GM21529 (cell line): ENCODE measurements around the gene LACRT.
"Not testable (repeated sequence)": the region's sequence is repeated elsewhere in the genome, so short reads cannot be mapped to it uniquely, and the experiment has no call there.

Source experiments
- ATAC-seq: cut with Tn5 transposase; IDR thresholded peaks from one replicate; pipeline ENCODE4 v1.9.1; 2021; ENCODE audit not compliant: unreplicated experiment

The LACRT gene, protein sequence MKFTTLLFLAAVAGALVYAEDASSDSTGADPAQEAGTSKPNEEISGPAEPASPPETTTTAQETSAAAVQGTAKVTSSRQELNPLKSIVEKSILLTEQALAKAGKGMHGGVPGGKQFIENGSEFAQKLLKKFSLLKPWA

DNA sequence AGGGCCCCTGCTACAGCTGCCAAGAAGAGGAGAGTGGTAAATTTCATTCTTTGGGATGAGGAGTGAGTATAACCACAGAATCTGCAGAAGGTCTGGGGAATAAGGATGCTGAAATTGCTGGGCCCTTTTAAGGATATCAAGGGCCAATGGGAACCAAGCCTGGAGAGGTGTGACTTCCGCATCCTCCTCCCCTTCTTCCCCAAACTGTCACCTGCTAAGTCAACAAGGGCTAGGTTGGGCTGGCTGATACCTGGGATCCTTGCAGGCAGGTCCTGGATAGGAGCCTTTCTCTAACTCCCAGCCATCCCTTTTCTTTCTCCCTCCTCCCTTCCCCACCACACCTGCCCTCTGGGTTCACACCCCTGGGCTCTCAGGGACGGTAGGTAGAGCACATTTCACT is at the start of gene LACRT:
Gene LACRT, minus strand, starts transcription at position 101 of the 400 bp plus-strand sequence. Its CDS starts 54 bp downstream, at position 47.
- ATAC-seq = no peak

DNA sequence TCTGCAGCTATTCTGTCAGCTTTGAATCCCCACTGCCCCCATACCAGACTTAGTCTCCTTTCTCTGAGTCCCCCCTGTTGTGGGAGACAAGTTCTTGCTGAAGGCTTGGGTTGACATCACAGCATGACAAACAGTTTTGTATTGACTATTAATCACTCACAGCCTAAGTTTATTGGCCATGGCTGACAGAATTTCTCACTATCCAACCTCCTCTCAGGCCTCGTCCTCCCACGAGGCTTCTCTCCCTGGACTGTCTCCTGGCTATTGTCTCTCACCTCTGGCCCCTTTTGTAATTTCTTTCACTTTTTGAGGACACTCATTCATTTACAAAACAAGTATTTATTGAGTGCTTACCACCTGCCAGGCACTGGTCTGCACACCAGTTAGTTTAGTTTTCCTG is 48.7 kb upstream of the LACRT start:
- no peak for ATAC-seq

DNA sequence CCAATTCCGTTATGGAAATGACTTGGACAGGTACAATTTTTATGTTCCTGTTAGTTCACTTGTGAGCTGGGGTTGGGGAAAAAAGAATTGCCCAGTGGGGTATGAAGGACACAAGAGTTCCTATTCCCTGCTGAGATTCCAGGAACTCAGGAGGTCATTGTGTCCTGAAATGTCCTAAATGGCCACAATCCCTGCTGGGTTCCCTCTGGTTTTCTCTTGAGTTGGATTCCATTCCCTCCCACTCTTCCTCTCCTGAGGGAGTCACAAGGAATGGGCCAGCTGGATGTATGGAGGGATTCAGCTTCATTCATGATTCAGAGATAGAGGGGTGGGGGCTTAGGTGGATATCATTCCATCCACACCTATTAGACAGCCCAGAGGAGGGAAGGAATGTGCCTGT is 48.0 kb upstream of the LACRT start:
- no peak for ATAC-seq

DNA sequence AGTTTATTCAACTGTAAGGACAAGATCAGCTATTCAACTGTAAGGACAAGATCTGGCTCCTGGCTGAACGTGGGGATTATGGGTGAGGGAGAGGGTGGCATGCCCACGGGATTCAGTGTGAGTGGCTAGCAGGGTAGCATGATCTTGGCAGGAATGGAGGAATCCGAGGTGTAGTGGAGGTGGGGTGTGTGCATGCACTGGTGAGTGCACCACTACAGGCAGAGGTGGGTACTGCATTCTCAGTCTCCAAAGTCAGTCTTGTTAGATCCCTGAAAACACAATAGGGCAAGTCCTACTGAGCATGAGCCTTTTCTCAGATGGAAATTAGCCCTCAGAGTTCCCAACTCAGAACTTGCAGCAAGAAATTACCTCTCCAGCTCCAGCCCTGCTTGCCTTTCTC is 45.7 kb upstream of the LACRT start:
- no peak for ATAC-seq

DNA sequence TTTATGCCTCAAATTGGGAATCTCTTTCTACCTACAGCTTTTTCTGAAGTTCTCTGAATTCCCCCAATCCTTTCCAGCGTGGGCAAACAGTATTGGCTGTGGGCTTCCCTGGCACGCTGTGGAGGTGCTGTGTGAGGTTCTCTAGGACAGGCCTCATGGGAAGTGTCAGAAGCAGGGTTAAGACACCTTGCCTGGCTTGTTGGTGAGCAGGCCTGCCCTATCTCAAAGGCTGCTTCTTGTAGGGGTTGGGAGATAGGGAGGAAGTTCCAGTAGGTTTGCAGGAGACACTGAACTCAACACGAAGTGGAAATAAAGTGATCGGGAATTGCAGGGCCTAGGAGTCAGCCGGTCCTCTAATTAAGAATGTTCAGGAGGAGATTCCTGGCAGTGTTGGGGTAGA is 43.4 kb upstream of the LACRT start:
- ATAC-seq = no peak

DNA sequence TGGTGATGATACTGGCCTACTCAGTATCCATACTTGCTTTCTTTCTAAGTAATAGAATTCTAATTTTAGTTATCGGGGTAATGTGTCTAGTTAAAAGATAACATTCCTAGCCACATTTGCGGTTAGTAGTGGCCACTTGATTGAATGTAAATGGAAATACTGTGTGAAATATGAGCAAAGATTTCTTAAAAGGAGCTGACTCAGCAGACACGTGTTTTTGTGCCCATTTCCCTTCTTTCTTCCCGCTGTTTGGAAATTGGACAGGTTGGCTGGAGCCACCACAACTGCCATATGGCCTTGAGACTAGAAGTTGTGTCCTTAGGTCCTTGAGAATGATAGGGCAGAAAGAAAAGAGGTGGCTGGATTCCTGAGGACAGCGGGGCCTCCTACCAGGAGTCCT is 33.2 kb upstream of the LACRT start:
- ATAC-seq = no peak

DNA sequence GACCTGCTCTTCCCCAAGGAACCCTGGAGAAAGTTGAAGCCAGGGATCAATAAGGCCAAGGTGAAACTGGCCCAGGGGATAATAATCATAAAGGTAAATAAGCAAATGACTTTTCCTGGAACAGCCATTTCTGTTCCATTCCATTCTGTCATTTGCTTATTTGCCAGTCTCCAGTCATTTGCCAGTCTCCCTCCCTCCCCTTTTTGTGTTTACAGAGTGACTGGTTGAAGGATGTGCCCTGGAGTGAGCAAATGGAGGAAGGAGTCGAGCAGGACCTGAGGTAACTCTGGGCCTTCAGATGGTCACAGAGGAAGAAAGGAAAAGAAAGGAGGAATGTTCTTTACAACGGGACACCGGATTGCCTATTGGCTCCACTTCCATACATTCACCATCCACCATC is 31.3 kb upstream of the LACRT start:
- ATAC-seq = no peak

DNA sequence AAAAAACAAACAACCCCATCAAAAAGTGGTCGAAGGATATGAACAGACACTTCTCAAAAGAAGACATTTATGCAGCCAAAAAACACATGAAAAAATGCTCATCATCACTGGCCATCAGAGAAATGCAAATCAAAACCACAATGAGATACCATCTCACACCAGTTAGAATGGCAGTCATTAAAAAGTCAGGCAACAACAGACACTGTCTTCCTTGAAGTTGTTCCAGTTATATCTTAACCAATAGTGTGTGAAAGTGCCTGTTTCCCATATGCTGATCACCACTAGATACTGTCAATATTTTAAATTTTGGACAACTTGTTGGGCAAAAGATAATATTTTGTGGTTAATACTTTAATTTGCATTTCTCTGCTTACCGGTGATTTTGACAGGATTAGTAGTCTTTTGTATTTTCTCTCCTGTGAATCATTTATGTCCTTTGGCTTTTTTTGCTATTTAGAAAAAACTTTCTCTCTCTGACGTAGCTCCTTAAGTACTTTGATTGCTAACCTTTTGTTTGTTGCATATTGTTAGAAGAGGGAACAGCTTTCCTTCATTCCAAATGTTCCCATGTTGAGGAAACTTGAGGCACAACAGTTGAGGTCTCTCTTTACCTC is 30.4 kb upstream of the LACRT start:
- ATAC-seq = not testable (repeated sequence)

DNA sequence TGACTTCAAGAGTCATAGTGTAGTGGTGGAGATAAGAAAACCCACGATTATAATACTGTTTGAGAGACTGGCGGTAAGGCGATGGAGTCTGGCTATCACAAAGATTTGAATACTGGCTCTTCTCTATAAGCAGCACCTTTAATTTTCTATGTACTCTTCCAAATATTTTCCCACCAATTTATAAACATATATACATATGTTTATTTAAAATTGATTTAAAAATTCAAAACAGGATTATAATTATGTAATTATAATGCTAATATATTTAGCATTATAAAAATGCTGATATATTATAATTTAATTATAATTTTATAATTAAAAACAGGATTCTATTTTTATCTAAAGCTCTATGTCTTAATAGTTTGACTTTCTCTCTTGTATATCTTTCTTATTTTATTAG is 28.9 kb upstream of the LACRT start:
- ATAC-seq = no peak

DNA sequence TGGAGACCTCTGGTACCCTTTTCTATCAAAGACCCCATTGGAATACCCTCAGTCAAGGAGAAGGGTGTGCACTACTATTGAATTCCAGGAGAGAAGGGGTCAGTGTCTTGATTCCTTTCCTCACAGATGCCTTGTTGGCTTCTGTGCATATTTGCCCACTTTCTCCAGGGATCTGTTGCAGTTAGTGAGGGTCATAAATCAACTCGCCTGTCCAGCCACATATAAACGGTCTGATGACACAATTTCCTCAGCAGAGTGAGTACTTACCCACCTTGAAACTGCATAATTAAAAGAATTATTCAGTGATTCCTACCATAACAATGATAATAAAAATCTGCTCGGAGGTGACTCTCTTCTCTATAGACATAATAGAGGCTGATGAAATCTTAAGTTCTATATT is 27.3 kb upstream of the LACRT start:
- ATAC-seq = no peak

DNA sequence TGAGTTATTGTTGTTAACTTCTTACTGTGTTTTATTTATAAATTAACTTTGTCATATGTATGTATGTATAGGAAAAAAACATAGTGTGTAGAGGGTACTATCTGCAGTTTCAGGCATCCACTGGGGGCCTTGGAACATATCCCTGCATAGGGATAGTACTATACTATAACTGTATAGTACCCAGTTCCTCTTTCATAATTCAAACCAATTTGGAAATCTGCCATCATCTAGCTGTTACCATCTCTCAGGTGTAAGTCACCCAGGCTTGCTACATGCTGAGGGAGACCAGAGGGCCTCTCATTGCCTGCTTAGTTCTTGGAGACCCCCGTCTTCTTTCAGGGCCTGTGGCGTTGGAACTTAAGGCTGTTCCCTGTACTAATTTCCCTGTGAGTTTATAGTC is 26.4 kb upstream of the LACRT start:
- no peak for ATAC-seq

DNA sequence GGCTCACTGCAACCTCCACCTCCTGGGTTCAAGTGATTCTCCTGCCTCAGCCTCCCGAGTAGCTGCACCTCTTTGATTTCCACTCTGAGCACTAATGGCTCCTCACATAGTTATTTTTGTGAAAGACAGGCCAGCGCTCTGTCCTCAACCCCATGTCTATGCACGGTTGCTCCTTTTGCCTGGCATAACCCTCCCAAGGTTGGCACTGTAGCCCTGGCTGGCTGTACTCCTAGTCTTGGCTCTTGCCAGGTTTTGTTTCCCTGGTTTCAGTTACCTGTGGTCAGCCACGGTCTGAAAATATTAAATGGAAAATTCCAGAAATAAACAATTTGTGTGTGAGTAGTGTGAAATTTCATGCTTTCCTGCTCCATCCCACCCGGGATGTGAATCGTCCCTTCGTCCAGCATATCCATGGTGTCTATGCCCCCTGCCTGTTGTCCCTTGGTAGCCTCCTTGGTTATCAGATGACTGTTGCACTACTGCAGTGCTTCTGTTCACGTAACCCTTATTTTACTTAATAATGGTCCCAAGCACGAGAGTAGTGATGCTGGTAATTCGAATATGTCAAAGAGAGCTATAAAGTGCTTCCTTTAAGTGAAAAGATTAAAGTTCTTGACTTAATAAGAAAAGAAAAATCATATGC is 25.7 kb upstream of the LACRT start:
- no peak for ATAC-seq

DNA sequence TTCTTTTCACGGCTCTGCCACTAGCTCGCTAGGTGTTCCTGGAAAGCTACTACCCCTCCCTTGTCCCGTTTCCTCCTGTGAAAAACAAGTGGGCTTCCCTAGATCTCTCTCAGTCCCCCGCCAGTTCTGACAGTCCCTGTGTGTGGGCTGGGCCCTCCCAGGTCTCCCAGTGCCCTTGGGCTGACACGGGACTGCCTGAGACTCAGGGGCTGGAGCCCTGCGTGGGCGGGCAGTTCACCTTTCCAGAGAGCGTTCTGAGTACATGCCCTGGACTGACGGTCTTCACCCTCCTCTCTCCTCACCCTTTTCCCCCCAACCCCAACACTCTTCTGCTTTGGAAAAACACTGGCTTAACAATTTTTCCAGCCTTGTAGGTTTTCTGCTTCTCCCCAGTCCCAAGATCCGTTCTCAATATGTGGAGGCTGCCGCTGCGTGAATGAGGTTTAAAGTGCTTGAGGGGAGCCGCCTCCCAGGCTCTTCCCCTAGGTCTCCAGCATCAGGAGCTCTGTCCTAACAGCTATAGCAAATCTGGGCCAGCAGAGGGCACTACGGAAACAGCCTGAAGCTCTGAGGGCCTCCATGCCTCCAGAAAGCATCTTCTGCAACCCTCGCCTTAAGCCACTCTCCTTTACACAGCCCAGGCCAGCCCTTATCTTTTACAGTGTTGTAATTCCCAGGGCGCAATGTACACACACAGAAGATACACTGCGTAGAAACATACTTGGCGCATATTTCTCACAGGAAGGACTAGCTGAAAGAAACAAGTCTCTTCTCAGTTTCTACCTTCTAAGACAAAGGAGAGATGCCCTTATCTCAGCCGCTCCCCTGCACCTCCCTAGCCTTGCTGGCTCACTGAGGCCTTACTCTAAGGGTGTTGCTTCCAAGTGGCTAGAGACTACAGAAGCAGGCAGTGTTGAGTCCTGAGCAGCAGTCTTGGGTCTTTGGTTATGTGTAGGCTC is 23.9 kb upstream of the LACRT start:
- peak; percentile 78 for ATAC-seq

DNA sequence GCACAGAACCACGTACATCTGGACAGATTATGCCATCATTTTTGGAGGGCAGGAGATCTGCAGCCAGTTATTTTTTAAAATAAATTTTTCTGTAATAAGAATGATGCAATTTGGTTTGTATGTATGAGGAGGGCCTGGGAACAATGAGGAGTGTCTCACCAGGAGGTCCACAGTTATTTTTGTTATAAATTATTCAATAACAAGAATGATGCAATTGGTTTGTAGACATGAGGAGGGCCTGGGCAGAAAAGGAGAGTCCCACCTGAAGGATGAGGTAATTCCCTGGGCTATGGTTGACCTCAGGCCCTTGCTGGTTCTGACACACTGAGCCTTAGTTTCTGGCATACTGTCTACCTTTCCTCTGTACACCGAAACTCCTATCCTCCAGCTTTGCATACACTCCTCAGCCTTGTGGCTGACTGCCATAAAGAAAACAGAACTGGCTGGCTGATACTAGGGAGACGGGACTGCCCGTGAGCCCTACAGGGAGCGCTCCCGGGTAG is 22.5 kb upstream of the LACRT start:
- no peak for ATAC-seq

DNA sequence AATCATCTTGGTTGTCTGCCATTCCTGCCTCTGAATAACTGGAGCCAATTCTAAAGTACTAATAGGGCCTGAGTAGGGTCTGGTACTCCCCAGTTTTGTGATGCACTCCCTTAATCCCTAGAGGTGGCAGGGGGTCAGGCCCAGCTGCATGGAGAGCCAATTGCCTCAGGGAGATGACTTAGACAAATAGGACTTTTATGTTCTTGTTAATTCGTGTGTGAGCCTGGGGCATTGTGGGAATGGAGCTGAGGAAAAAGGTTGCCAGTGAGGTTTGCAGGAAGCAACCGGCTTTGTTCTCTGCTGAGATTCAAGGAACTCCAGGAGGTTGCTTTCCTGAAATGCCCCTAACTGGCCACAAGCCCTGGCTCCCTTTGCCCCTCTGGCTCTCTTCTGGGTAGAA is 20.2 kb upstream of the LACRT start:
- no peak for ATAC-seq

DNA sequence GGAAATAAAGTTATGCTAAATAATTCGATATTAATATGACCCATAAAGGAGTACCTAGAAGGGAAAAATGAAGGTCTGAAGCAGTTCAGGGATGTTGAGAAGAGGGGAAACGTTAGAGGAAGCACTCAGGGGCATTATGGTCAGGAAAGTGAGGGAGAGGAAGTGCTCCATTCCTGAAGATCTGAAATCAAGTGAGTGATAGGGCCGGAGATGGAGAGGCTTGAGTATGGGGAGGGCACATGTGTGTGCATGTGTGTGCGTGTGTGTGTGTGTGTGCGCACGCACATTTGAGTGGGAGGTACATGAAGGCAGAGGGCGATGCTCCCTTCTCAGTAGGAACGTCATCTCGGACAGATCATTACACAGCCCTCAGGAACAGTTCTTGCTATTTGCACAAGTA is 18.3 kb upstream of the LACRT start:
- no peak for ATAC-seq

DNA sequence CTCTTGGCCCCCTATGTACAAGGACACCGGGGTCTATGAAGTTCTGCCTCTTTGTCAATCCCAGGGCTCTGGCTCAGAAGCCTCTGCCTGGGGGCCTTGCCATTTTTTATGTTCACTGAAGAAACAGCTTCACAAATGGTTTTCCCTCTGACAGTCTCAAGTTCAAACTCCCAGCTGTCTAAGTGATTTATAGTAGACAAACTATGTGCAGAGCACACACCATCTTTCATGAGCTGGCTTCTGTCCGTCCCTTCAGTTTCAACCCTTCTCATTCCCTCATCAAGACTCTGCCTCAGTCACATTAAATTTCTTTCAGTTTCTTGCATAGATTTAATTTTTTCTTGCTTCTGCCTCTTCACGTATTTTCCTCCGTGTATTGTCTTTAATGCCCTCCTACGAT is 16.2 kb upstream of the LACRT start:
- no peak for ATAC-seq

DNA sequence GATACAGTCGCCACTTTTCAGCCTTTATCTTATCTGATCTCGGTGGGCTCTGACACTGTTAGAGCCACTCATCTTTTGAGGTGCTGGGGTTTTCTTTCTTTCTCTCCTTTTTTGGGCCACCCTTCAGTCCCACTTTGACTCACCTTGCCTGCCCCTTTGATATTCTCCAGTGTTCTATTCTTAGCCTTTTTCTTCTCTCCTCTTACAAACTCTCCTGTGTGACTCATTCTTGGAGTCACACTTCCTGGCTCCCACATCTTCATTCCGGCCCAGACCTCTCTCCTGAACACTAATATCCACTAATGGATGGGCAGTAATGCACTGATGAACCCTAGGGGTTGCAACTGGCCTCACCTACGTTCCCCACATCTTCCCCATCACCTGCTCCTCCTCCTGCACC is 15.7 kb upstream of the LACRT start:
- no peak for ATAC-seq

DNA sequence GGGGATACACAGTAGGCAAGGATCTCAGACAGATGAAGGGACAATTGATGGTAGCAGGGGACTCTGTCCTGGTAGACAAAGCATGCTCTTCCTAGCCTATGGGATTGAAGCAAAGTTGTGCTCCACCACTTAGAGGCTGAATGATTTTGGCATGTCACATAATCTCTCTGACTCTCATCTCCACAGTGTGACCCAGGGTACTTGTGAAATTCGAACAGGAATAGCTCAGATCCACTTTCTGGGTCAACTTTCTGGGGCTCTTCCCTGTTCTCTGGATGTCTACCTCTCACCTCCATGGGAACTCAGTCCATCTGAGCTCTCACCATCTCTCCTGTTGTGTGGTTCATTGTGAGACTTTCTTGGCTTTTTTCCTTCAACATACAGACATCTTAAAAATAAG is 15.1 kb upstream of the LACRT start:
- no peak for ATAC-seq

DNA sequence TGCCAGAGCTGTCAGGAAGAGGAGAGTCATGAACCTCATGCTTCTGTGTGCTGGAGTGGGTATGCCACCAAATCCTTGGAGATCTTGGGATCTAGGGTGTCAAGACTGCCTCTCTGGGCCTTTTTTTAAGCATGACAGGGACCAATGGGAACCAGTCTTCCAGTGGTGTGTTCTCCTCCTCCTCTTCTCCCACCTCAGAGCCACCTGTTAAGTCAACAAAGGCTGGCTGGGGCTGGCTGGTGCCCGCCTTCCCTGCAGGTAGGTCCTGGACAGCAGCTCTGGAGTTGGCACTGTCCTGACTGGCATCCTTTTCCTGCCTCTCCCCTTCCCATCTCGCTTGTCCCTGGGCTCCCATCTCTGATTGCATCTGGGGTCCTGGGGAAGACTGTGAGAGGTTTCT is 13.6 kb upstream of the LACRT start, which contains the start of gene DCD:
Gene DCD, minus strand, starts transcription at position 101 of the 400 bp plus-strand sequence. Its CDS starts 62 bp downstream, at position 39.
- no peak for ATAC-seq

DNA sequence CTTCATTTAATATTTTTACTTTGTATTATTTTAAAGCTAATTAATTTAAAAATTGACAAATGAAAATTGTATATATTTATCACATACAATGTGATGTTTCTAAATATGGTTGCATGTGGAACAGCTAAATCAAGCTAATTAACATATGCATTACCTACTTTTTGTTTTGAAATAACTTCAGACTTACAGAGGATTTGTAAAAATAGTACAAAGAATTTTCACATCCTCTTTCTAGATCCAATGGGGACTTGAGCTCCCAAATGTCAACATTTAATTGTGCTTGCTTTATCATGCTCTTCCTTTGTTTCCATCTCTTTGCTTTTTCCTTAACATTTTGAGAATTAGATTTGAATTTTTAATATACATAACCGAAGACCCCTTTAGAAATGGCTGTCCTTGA is 6.9 kb upstream of the LACRT start:
- peak; percentile 76 for ATAC-seq
